ENCODE measurements around the gene LONP2. TPM values are rescaled to one million over a fixed set of nuclear protein-coding genes. Genes with fewer than 3 reads are reported as not detected.

Gene LONP2
- total RNA-seq, 1 donor from 2014 or later, result 50.7 TPM

DNA sequence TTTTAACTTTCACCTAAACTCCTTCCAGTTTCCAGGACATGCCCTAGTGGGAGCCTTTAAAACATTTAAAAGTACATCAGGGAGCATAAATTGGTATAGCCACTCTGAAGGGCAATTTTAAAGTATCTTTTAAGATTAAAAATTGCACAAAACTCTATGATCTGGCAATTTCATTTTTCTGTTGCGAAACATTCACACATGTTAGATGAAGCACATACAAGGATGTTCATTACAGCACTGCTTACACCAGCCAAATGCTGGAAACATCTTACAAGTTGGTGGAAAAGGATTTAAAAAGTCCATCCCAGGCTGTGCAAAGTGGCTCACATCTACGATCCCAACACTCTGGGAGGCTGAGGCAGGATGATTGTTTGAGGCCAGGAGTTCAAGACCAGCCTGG lies 26.4 kb upstream of the LONP2 start:
- Histone ChIP-seq H3K79me2 (ENCODE audit: insufficient read depth, low read length) (no peaks in the 10 kb centered on the region), H3K36me3 (ENCODE audit: insufficient read depth, low read length) (no peaks in the 10 kb centered on the region), H2AFZ (ENCODE audit: low read depth, low read length) (no peak overlapping the region), H3K27ac (ENCODE audit: low read depth, low read length) (no peak overlapping the region), H3K9me3 (ENCODE audit: insufficient read depth, low read depth, low read length) (no peaks in the 10 kb centered on the region), H3K4me3 (ENCODE audit: insufficient read depth, low read depth, low read length) (no peak overlapping the region), H3K4me2 (ENCODE audit: low read length) (no peak overlapping the region), H3K27me3 (ENCODE audit: insufficient read depth, low read length) (peaks cover 6% of the 10 kb centered on the region), H4K20me1 (ENCODE audit: insufficient read depth, low read length) (no peaks in the 10 kb centered on the region), H3K9ac (ENCODE audit: low read length) (no peak overlapping the region), H3K4me1 (ENCODE audit: insufficient read depth, low read length) (no peaks in the 10 kb centered on the region)
- Mint-ChIP-seq H3K36me3 (ENCODE audit: low read depth, unreplicated experiment) (no peaks in the 10 kb centered on the region), H3K9me3 (ENCODE audit: unreplicated experiment) (no peaks in the 10 kb centered on the region), H3K4me1 (ENCODE audit: low read depth, unreplicated experiment) (no peaks in the 10 kb centered on the region), H3K27ac (ENCODE audit: unreplicated experiment) (no peak overlapping the region), H3K4me3 (ENCODE audit: unreplicated experiment) (no peak overlapping the region), H3K27me3 (ENCODE audit: low read depth, unreplicated experiment) (peaks cover 7% of the 10 kb centered on the region)
- DNase-seq (ENCODE audit: low read depth) (no peak), FAIRE-seq (no peak)
- TF ChIP-seq, protein P1, sequence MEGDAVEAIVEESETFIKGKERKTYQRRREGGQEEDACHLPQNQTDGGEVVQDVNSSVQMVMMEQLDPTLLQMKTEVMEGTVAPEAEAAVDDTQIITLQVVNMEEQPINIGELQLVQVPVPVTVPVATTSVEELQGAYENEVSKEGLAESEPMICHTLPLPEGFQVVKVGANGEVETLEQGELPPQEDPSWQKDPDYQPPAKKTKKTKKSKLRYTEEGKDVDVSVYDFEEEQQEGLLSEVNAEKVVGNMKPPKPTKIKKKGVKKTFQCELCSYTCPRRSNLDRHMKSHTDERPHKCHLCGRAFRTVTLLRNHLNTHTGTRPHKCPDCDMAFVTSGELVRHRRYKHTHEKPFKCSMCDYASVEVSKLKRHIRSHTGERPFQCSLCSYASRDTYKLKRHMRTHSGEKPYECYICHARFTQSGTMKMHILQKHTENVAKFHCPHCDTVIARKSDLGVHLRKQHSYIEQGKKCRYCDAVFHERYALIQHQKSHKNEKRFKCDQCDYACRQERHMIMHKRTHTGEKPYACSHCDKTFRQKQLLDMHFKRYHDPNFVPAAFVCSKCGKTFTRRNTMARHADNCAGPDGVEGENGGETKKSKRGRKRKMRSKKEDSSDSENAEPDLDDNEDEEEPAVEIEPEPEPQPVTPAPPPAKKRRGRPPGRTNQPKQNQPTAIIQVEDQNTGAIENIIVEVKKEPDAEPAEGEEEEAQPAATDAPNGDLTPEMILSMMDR (IDR thresholded peaks at IDR 0.05; ENCODE audit: insufficient read depth, low read depth, low read length), result no peak

GRCh38 chr16:48218473-48218872 lies 25.6 kb upstream of the LONP2 start:
- H3K4me3 Mint-ChIP-seq (ENCODE audit: unreplicated experiment), result no peak overlapping the region
- no peak for FAIRE-seq

DNA sequence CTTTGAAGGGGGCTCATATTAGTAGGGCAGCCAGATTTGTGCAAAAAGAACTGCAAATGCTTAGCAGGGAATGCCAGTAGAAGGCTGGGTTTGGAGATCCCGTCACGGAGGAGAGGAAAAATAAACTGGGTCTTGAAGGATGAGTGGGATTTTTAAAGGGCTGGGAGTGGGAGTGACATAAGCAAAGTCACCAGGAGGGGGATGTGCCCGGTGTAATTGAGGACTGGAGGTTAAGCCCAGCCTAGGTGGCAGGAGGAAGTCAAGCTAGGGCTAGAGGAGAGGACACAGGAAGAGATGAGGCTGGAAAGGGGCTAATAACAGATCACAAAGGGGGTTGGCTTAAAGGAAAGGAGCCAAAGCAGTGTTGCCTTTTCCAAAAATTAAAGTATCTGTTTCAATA lies 23.2 kb upstream of the LONP2 start:
- H3K9ac ChIP-seq (ENCODE audit: low read length), result no peak overlapping the region
- peaks cover 2% of the 10 kb centered on the region for H3K36me3 Mint-ChIP-seq (ENCODE audit: low read depth, unreplicated experiment)
- H3K27ac Mint-ChIP-seq (ENCODE audit: unreplicated experiment), result no peak overlapping the region
- H3K4me3 ChIP-seq (ENCODE audit: insufficient read depth, low read depth, low read length), result no peak overlapping the region
- no peak overlapping the region for H3K27ac ChIP-seq (ENCODE audit: low read depth, low read length)
- H3K27me3 Mint-ChIP-seq (ENCODE audit: low read depth, unreplicated experiment), result peaks cover 1% of the 10 kb centered on the region
- TF ChIP-seq, protein P1 (IDR thresholded peaks at IDR 0.05; ENCODE audit: insufficient read depth, low read depth, low read length), result no peak
- no peak for TF ChIP-seq EZH2 (IDR thresholded peaks at IDR 0.05; ENCODE audit: insufficient read depth, low read length)
- H3K27me3 ChIP-seq (ENCODE audit: insufficient read depth, low read length), result peaks cover 4% of the 10 kb centered on the region
- no peaks in the 10 kb centered on the region for H3K36me3 ChIP-seq (ENCODE audit: insufficient read depth, low read length)
- no peak for FAIRE-seq
- H4K20me1 ChIP-seq (ENCODE audit: insufficient read depth, low read length), result no peaks in the 10 kb centered on the region
- peaks cover 4% of the 10 kb centered on the region for H3K9me3 Mint-ChIP-seq (ENCODE audit: unreplicated experiment)
- H3K4me3 Mint-ChIP-seq (ENCODE audit: unreplicated experiment), result no peak overlapping the region
- no peak overlapping the region for H2AFZ ChIP-seq (ENCODE audit: low read depth, low read length)
- peaks cover 5% of the 10 kb centered on the region for H3K4me1 ChIP-seq (ENCODE audit: insufficient read depth, low read length)
- H3K79me2 ChIP-seq (ENCODE audit: insufficient read depth, low read length), result no peaks in the 10 kb centered on the region
- DNase-seq (ENCODE audit: low read depth), result no peak
- no peak overlapping the region for H3K4me2 ChIP-seq (ENCODE audit: low read length)
- peaks cover 5% of the 10 kb centered on the region for H3K4me1 Mint-ChIP-seq (ENCODE audit: low read depth, unreplicated experiment)
- H3K9me3 ChIP-seq (ENCODE audit: insufficient read depth, low read depth, low read length), result no peaks in the 10 kb centered on the region

More at GRCh38 chr16:48218473-48218872, 25.6 kb upstream of the LONP2 start:
- peaks cover 6% of the 10 kb centered on the region for H3K27me3 ChIP-seq (ENCODE audit: insufficient read depth, low read length)
- no peaks in the 10 kb centered on the region for H3K79me2 ChIP-seq (ENCODE audit: insufficient read depth, low read length)
- no peaks in the 10 kb centered on the region for H3K4me1 ChIP-seq (ENCODE audit: insufficient read depth, low read length)
- H2AFZ ChIP-seq (ENCODE audit: low read depth, low read length), result no peak overlapping the region
- H3K27ac Mint-ChIP-seq (ENCODE audit: unreplicated experiment), result no peak overlapping the region
- H3K36me3 Mint-ChIP-seq (ENCODE audit: low read depth, unreplicated experiment), result peaks cover under 1% of the 10 kb centered on the region
- H3K9me3 Mint-ChIP-seq (ENCODE audit: unreplicated experiment), result peaks cover 3% of the 10 kb centered on the region
- H3K9me3 ChIP-seq (ENCODE audit: insufficient read depth, low read depth, low read length), result no peaks in the 10 kb centered on the region
- H3K36me3 ChIP-seq (ENCODE audit: insufficient read depth, low read length), result no peaks in the 10 kb centered on the region
- no peak overlapping the region for H3K9ac ChIP-seq (ENCODE audit: low read length)
- TF ChIP-seq EZH2 (IDR thresholded peaks at IDR 0.05; ENCODE audit: insufficient read depth, low read length), result no peak
- TF ChIP-seq, protein P1 (IDR thresholded peaks at IDR 0.05; ENCODE audit: insufficient read depth, low read depth, low read length), result no peak
- DNase-seq (ENCODE audit: low read depth), result no peak
- H3K4me2 ChIP-seq (ENCODE audit: low read length), result no peak overlapping the region
- no peak overlapping the region for H3K27ac ChIP-seq (ENCODE audit: low read depth, low read length)
- H3K4me1 Mint-ChIP-seq (ENCODE audit: low read depth, unreplicated experiment), result no peaks in the 10 kb centered on the region
- H3K27me3 Mint-ChIP-seq (ENCODE audit: low read depth, unreplicated experiment), result peaks cover 7% of the 10 kb centered on the region
- no peaks in the 10 kb centered on the region for H4K20me1 ChIP-seq (ENCODE audit: insufficient read depth, low read length)
- no peak overlapping the region for H3K4me3 ChIP-seq (ENCODE audit: insufficient read depth, low read depth, low read length)

Measured in astrocyte (in vitro differentiated cells and primary cell).